ENCODE measurements around the gene TMEM253. TPM values are rescaled to one million over a fixed set of nuclear protein-coding genes. Genes with fewer than 3 reads are reported as not detected.

Gene TMEM253
- total RNA-seq, 1 experiment from 2014 or later, result 0.59 TPM

GRCh38 chr14:21103411-21103709 lies 2.5 kb downstream of the TMEM253 start:
- H2AFZ ChIP-seq (ENCODE audit: low read depth, low read length, poor library complexity, severe bottlenecking), result no peak overlapping the region
- POLR2A ChIA-PET, result interaction anchor here (0.9 to 1.3 kb wide), 2 partner anchors 11 to 35 kb away, joined by 3 to 4 read pairs; no protein-coding TSS in a partner anchor
- peaks cover 55 to 82% of the 10 kb centered on the region in 2 experiments for H3K4me1 ChIP-seq (ENCODE audit: control insufficient read depth in 1 of 2, insufficient read depth in 2 of 2, low read length in 2 of 2)

More at GRCh38 chr14:21103411-21103709, 2.5 kb downstream of the TMEM253 start:
- Histone ChIP-seq H3K9me3 (ENCODE audit: control insufficient read depth in 1 of 2, insufficient read depth in 1 of 2, low read depth in 1 of 2, low read length in 2 of 2) (no peaks in the 10 kb centered on the region), H3K9ac (ENCODE audit: low read length) (peak overlapping the region; percentile 90), H3K36me3 (ENCODE audit: control insufficient read depth in 1 of 2, insufficient read depth in 2 of 2, low read length in 2 of 2) (no peaks in the 10 kb centered on the region), H3K27ac (ENCODE audit: low read depth, low read length) (peak overlapping the region; percentile 95), H3K27me3 (ENCODE audit: insufficient read depth, low read length) (no peaks in the 10 kb centered on the region), H3K4me2 (ENCODE audit: low read length) (peak overlapping the region; percentile 92), H3K79me2 (ENCODE audit: insufficient read depth, low read length) (no peaks in the 10 kb centered on the region), H3K4me3 (replicated peaks in 1 of 2; ENCODE audit: low read depth in 1 of 2, low read length in 2 of 2) (peak overlapping the region; percentile 69 to 74), H3K9me2 (ENCODE audit: insufficient read depth) (no peaks in the 10 kb centered on the region), H4K20me1 (ENCODE audit: insufficient read depth) (no peaks in the 10 kb centered on the region)
- no peak for TF ChIP-seq RAD21 (IDR thresholded peaks at IDR 0.05; ENCODE audit: low read depth)
- TF ChIP-seq YY1 (IDR thresholded peaks at IDR 0.05; ENCODE audit: extremely low read depth, insufficient replicate concordance, low read depth, low read length), result peak; percentile 58
- TF ChIP-seq ELF1 (IDR thresholded peaks at IDR 0.05; ENCODE audit: borderline replicate concordance, low read depth), result 0 out of 2 replicates have a peak, but pooled peaks have one; percentile 42
- TF ChIP-seq, protein P1, sequence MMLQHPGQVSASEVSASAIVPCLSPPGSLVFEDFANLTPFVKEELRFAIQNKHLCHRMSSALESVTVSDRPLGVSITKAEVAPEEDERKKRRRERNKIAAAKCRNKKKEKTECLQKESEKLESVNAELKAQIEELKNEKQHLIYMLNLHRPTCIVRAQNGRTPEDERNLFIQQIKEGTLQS (IDR thresholded peaks at IDR 0.05), result no peak
- TF ChIP-seq, protein P2, sequence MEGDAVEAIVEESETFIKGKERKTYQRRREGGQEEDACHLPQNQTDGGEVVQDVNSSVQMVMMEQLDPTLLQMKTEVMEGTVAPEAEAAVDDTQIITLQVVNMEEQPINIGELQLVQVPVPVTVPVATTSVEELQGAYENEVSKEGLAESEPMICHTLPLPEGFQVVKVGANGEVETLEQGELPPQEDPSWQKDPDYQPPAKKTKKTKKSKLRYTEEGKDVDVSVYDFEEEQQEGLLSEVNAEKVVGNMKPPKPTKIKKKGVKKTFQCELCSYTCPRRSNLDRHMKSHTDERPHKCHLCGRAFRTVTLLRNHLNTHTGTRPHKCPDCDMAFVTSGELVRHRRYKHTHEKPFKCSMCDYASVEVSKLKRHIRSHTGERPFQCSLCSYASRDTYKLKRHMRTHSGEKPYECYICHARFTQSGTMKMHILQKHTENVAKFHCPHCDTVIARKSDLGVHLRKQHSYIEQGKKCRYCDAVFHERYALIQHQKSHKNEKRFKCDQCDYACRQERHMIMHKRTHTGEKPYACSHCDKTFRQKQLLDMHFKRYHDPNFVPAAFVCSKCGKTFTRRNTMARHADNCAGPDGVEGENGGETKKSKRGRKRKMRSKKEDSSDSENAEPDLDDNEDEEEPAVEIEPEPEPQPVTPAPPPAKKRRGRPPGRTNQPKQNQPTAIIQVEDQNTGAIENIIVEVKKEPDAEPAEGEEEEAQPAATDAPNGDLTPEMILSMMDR (IDR thresholded peaks at IDR 0.05 in 2 of 3, conservative IDR thresholded peaks at IDR 0.05 in 1 of 3; ENCODE audit: borderline replicate concordance in 1 of 3, insufficient read depth in 1 of 3, low read depth in 2 of 3, low read length in 2 of 3), result peak in 1 of 3 experiments; percentile 34; a peak in 2 of 6 replicates
- no TSS peak for BruUV-seq (replicated peaks)
- ChIA-PET RAD21 (ENCODE audit: low non-redundant PET in 1 of 2, low total read pairs in 2 of 2, uncharacterized antibody in 2 of 2, unreplicated experiment in 2 of 2) (interaction anchor here in 1 of 2 experiments (1.9 kb wide), 1 partner anchor 35 kb away, joined by 16 read pairs; no protein-coding TSS in a partner anchor), CTCF (interaction anchor here (0.8 to 3.5 kb wide), 5 partner anchors 8 to 88 kb away, joined by 4 to 60 read pairs (median 19); partner anchors contain the start of gene ARHGEF40)
- DNase-seq (ENCODE audit: low read depth, low spot score) (no peak), ATAC-seq (no peak)
- intact Hi-C loops (cut with micrococcal nuclease), result loop anchor here (10.0 kb wide), 1 partner anchor 249 kb away; no protein-coding TSS in a partner anchor
